GM13976 (cell line): ENCODE data around the gene GKN1.
A peak's percentile ranks its signal among the peaks of the same experiment; 100 is the strongest.

ENCODE experiments used
- DNase-seq: peaks from one replicate; pipeline ENCODE4 v3.0.0; 2012; ENCODE audit warnings: low spot score
- CTCF ChIP-seq: IDR thresholded peaks from 2 replicates; pipeline ENCODE4 v1.5.1; 2012; ENCODE audit warnings: borderline replicate concordance, mild to moderate bottlenecking; ENCODE audit not compliant: insufficient read depth; ENCODE audit errors: extremely low read depth, missing control alignments, control extremely low read depth
- in situ Hi-C: fragments of 300-500 bp; cut with MboI; formaldehyde crosslinking; loops from one replicate; pipeline ENCODE4 v1.12.0; 2022; ENCODE audit warnings: low sequenced_read_pairs, mixed read lengths, inconsistent platforms; ENCODE audit not compliant: unreplicated experiment

Gene GKN1

GRCh38 chr2:69010437-69011194 lies 36.2 kb downstream of the GKN1 start:
- DNase-seq: no peak
- in situ Hi-C loops: no loop called here
- TF ChIP-seq CTCF: no peak

- TF ChIP-seq CTCF: no peak
- no peak for DNase-seq
- in situ Hi-C loops: no loop called here
Measured at GRCh38 chr2:69011611-69012157, 37.2 kb downstream of the GKN1 start.

GRCh38 chr2:69012310-69013141 lies 38.1 kb downstream of the GKN1 start:
- peak; percentile 70 for DNase-seq
- in situ Hi-C loops: no loop called here
- TF ChIP-seq CTCF: peak; percentile 67

- peak; percentile 42 for DNase-seq
- no peak for TF ChIP-seq CTCF
- in situ Hi-C loops: no loop called here
Measured at GRCh38 chr2:69013142-69013839, 38.9 kb downstream of the GKN1 start, which contains the start of gene ANTXR1. Gene ANTXR1 (plus strand): TSS chr2:69013179. CDS start chr2:69013500, 321 bp downstream.

GRCh38 chr2:69013840-69014821 lies 39.7 kb downstream of the GKN1 start:
- no peak for TF ChIP-seq CTCF
- in situ Hi-C loops: no loop called here
- DNase-seq: peak; percentile 47
